HG03342 (cell line): ENCODE data around the gene THSD7B.
"Not testable (repeated sequence)": the region's sequence is repeated elsewhere in the genome, so short reads cannot be mapped to it uniquely, and the experiment has no call there.

ENCODE experiments used
- ATAC-seq: cut with Tn5 transposase; IDR thresholded peaks from one replicate; pipeline ENCODE4 v1.9.1; 2021; ENCODE audit warnings: mild to moderate bottlenecking, moderate library complexity; ENCODE audit not compliant: unreplicated experiment

Gene THSD7B, protein sequence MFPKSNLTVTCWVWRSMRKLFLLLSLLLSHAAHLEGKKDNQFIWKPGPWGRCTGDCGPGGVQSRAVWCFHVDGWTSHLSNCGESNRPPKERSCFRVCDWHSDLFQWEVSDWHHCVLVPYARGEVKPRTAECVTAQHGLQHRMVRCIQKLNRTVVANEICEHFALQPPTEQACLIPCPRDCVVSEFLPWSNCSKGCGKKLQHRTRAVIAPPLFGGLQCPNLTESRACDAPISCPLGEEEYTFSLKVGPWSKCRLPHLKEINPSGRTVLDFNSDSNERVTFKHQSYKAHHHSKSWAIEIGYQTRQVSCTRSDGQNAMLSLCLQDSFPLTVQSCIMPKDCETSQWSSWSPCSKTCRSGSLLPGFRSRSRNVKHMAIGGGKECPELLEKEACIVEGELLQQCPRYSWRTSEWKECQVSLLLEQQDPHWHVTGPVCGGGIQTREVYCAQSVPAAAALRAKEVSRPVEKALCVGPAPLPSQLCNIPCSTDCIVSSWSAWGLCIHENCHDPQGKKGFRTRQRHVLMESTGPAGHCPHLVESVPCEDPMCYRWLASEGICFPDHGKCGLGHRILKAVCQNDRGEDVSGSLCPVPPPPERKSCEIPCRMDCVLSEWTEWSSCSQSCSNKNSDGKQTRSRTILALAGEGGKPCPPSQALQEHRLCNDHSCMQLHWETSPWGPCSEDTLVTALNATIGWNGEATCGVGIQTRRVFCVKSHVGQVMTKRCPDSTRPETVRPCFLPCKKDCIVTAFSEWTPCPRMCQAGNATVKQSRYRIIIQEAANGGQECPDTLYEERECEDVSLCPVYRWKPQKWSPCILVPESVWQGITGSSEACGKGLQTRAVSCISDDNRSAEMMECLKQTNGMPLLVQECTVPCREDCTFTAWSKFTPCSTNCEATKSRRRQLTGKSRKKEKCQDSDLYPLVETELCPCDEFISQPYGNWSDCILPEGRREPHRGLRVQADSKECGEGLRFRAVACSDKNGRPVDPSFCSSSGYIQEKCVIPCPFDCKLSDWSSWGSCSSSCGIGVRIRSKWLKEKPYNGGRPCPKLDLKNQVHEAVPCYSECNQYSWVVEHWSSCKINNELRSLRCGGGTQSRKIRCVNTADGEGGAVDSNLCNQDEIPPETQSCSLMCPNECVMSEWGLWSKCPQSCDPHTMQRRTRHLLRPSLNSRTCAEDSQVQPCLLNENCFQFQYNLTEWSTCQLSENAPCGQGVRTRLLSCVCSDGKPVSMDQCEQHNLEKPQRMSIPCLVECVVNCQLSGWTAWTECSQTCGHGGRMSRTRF (N-terminal part only)

DNA sequence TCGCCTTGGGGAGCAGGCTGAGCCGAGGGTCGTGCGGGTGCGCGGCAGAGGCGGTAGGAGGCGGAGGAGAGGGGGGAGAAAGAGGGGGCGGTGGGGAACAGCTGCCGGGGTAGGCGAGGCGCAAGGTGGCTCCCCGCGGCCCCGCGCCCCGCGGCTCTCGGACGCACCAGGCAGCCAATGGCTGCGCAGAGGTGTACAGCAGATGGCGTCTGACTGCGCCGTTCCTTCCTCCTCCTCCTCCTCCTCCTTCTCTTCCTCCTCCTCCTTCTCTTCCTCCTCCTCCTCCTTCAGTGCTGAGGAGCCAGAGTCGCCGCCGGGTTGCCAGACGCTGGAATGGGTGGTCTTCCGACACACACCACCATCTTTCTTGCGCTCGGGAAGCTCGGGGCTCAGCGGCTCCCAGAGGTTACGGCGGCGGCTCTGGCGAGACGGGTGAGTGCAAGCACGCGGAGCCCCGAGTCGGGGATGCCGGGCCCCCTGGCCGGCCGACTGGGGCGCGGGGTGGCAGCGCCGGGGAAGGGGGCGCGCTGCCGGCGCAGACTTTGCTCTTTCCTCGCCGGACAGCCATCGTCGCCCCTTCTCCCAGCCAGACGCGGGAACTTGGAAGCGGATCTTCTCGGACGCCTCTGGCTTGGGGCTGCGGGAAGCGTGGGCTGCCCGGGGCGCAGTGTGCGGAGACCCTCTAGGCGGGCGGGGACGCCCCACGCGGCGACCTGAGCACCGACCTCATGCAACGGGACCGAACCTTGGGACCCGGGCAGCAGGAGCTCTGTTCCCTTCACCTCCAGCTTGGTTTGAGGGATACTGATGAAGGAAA lies at the start of gene THSD7B:
TSS of gene THSD7B (plus strand) at position 290 of the 817 bp plus-strand sequence. CDS start 116,634 bp downstream, outside the sequence.
- ATAC-seq, result no peak

DNA sequence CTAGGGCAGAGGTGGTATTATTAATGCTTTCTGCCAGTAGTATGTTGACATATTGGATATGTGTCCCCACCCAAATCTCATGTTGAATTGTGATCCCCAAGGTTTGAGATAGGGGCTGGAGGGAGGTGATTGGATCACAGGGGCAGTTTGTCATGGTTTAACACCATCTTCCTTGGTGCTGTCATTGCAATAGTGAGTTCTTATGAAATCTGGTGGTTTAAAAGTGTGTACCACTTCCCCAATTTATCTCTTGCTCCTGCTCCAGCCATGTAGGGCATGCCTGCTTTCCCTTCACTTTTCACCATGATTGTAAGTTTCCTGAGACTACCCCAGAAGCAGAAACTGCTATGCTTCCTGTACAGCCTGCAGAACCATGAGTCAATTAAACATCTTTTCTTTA lies 47.1 kb upstream of the THSD7B start:
- ATAC-seq, result no peak

DNA sequence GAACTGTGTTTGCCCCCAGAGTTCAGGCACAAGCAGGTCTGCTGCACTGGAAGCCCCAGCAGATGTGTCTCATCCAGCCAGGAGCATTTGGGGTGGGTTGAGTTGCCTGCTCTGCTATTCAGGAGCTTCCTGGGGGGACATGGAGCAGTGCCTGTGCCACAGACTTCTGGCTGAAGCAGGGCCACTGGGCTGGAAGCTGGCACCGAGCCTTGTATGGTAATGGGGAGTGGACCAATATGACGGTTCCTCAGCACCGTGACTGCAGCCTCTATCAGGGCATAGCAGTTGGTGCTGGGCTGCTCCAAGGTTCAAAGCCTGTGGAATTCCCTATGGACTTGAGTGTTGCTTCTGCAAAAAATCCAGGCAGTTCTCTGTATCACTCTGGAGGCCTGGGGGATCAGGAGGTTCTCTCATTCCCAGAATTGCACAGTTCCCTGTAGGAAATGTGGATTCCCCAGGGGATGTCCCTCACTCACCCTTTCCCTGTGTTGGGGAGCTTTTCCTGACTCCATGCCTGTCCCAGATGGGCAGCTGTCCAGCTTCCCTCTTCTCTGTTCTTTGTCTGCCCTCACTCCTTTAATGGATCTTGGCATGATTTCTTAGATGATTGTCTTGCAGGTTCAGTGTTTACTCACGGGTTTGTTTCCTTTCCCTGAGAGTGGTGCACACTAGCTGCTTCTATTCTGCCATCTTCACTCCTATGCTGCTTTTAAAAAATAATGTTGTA lies 37.2 kb upstream of the THSD7B start:
- ATAC-seq, result no peak

DNA sequence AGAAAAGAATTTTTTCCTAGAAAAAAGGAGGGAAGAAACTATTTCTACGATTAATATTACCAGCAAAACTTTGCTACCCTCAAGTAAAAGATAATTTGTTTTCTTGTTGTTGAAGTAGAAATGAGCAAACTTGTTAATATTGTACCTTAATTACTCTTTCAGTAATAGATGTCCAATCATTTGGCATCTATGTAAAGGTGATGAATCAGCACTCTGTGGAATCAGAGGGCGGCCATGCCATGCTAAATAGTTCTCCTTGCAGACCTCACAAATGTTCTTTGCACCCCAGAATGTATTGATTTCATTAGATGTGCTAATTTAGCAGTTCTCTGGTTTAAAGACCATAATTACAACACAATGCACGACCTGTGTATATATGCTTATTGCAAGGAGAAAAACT lies 29.1 kb upstream of the THSD7B start:
- ATAC-seq, result no peak

DNA sequence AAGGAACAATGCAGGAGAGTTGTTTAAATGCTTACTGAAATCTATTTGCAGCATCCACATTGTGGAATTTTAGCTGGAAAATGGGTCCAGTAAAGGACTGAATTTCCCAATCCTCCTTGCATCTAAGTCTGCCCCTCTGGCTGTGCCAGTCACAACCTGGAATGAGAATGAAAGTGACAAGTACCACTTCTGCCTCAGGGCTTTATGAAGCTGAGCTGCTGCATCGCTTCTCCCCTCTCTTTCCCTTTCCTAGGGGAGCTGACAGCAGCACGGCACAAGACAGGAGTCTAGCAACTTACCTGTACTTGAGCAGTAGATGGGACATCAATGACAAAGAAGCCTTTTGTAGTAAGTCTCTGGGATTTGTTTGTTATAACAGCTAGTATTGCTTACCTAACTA lies 27.3 kb upstream of the THSD7B start:
- no peak for ATAC-seq

DNA sequence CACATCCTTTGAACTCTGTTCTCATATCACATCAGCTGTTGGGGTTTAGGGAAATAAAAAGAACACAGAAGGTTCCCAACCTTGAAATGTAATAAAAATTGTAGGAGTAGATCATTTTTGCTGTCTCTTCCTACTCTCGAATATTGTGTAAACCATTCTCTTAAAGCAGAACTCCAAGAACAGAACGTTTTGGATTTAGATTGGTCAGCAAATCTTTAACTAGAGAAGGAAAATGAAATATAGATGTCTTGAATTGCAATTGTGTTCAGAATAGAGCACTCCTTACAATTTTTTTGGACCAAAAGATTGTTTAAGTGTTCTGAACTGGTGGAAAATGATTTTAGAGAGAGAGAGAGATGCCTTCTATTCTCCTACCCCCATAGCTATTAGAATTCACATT lies 23.9 kb upstream of the THSD7B start:
- no peak for ATAC-seq

DNA sequence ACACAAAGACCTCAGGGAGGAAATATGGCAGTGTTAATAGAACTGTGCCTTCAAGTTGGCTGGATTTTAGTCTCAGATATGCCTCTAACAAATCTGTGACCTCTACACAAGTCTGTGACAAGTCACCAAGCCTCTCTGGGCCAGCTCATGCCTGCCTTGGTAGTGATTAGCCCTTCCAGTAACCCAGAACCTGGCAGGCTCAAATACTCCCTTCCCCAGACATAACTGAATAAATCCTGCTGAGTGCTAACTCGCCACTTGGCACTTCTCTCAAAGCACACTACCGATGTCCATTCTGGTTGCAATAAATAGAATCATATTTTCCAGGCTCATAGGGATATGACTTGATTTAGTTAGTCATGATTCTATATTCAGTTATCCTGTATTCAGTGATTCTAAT lies 15.3 kb upstream of the THSD7B start:
- ATAC-seq, result no peak

DNA sequence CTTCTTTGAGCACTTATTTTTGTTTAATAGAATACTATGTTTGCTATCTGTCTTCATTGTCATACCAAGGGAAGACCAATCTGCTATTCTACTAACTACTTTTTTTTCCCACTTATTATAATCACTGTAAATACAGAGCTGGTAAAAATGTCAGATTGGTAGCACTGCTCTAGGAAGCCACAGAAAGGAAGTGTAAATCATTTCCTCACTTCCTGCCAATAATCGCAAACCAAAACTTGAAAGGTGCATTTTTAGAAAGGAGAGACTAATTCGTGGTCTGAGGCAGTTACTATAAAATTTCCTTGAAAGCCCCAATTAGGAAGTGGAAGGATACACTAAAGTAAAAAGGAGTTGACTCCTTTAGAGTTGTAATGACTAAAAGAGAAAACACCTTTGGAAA lies 13.9 kb upstream of the THSD7B start:
- no peak for ATAC-seq

DNA sequence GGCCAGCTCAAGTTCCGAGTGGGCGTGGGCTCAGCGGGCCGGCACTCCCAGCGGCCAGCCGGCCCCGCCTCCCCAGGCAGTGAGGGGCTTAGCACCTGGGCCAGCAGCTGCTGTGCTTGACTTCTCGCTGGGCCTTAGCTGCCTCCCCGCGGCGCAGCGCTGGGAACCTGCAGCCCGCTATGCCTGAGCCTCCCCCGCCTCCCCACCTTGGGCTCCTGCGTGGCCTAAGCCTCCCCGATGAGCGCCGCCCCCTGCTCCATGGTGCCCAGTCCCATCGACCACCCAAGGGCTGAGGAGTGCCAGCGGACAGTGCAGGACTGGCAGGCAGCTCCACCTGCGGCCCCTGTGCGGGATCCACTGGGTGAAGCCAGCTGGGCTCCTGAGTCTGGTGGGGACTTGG lies 6.8 kb upstream of the THSD7B start:
- not testable (repeated sequence) for ATAC-seq

DNA sequence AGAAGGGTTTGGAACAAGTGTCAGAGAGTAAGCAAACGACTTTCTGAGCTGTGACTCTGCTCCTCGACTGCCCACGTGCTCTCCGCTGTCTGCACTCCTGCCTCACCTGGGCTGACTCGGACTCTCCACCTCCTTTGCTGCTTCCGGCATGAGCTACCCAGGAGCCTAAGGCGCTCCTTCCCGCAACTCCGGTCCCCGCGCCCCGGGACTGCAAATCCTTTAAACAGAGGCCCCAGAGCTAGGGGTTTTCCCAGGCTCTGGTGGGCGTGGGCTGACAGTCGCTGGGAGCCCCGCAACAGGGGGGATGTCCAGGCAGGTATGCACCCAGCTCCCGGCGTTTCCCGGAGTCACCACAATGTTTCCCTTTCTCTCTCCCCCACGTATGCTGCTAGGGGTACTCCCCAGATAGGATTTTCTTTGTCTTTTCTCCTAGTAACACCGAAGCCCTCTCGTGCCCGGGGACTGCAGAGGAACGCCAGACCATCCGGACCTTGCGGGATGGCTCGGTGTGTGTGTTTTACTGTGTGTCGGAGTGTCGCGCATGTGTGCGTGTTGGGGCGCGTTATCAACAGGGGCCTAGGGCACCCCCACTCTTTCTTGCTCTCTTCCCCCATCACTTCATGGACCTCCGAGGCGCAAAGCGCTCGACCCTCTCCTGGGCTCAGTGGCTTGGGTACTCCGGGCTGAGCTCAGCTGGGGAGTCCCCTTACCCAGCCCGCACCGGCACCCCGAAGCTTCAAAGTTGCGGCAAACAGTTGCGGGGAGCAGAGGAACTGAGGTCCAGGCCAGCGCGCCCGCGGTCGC lies 691 bp upstream of the THSD7B start:
- ATAC-seq, result no peak

DNA sequence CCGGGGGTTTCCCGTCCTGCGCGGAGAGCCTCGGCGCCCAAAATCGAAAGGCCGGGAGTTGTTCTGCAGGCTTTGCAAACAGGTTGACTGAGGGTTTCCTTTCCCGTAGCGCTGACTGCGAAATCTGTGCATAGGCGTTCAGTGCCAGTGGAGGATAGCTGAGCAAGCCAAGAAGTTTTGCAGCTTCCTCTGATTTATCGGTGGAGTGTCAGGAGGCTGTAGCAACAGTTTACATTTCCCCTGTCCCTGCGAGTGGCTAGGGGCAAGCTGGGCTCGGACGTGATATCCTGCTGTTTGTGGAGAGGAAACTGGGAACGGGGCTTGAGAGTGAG lies 694 bp downstream of the THSD7B start:
- no peak for ATAC-seq

DNA sequence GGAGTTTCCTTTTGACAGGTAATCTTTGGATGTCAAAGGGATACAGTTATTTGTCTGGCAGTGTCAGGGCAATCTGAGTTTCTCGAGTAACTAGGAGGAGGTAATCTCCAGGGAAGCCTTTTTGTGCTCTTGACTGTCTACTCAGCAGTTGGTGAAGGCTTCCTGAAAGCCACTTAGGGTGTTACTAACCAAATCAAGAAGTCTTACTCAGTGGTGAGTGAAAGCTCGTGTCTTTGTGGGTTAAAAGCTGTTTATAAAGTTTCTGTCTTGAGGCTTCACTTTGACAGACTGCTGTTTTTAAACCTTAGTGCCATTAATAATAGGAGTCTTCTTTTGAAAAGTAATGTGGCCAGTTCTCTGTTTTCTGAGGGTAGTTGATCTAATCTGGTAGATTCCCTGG lies 1.7 kb downstream of the THSD7B start:
- no peak for ATAC-seq

DNA sequence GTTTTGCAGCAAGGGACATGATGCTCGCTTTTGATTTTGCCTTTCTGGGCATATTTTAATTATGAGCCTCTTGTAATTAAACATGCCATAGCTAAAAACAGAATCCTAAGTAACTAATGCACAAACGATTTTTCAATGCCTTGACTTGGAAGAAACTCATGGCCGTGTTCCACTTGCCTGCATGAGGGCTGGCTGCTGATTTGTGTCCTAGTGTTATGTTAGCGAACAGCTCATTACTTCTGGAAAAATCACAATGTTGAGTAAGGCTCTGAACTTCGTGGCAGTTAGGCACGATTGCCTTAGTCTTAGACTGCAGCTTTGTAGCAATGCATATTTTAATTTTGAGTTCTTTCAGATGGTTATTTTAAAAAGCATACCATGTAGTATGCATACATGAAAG lies 4.5 kb downstream of the THSD7B start:
- ATAC-seq, result no peak

DNA sequence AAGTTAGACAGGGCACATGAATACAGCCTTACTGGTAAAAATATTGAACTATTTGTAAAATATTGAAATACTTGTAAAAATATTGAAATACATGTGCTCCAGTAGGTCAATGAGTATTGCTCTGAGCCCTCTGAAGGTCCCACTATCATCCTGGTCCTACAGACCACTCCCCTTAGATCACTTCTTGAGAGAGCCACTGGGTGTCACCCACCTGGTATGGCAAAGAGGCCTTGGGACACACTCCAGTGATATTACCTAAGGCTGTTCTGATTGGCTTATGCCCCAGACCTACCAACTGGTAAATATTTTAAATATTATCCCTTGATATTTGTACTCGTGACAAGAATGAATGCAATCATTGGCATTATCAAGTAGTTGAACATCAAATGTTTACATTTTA lies 5.0 kb downstream of the THSD7B start:
- no peak for ATAC-seq

DNA sequence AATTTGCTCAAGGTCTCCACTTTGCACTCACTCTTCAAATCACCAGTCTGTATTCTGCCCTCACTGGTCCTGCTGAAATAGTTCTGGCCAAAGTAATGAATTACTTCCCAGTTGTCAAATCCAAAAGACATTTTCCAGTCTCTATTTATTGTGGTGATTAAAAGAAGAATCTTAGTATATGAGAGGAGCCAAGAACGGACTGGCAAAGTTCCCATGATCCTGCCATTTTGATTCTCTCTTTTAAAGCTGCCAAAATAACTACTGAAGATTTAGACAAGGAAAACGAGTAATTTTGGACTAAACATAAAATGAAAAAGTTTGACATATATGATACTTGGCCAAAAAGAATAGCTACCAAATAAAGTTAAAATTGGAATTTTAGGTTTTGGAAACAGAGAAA lies 12.0 kb downstream of the THSD7B start:
- ATAC-seq, result no peak

DNA sequence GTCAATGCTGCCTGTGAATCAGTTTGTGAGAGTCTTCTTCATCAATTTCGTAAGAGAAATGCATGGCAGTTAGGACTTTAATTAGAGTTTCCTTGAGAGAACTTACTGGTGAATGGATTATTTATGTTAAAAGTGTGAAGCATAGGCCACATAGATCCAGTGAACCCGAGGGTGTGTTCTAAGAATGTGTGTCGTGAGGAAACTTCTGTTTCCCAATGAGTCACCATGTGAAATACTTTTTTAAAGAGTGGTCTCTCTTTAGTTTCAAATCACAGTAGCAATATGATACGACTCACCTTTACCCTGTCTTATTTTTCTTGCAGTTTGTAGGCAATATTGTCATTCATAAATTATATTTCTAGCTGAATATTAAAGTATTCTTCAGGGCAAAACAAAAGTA lies 18.5 kb downstream of the THSD7B start:
- ATAC-seq, result no peak

DNA sequence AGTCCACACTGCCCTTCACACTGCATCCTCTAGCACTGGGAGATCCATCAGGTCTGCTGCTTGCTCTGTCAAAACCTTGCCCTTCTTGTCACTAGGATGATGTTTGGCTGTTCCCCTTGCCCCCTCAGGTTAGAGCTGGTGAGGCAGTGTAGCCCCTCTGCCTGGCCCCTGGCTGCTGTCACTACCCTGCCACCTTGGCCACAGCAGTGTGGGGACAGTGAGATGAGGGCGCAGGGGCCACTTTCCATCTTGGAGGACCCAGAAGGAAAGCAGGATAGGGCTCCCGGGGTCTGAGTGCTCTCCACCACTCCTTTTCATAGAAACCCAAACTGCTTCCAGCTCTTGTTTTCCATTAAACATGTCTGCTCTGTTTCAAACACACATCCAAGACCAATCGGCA lies 19.9 kb downstream of the THSD7B start:
- no peak for ATAC-seq

DNA sequence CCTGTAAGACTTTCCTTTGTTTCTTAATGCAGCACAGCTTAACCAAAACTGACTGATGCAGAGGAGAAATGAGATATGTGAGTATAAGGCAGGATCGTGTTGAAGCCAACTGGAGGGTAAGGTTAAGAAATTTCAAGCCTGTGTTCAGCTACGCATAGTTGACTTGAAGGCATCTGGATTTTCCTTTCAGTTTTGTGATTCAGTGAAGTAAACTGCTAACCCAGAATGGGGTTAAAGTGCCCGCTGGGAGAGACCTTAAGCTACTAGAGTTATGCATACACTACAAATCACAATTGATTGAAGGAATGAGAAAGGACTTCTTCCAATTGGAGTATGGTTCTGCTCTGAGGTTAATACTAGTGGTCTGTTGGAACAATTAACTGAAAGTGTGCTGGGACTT lies 22.6 kb downstream of the THSD7B start:
- ATAC-seq, result no peak

DNA sequence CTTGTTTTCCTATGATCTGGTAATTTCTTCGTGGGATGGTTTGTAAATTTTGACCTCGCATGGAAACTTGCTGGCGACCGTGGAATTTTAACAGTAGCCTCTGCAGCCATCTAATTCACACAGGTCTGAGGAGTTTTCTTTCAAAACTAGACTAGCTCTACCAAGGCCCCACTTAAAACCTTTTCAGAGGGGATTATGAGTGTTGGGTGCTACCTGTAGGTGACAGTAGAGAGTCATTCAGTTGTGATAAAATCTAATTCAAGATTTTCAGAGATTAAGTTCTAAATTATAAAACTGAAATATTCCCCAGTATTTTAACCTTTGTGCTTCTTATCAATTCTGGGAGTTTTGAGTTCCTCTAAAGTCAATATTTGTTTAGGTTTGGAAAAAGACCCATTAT lies 31.0 kb downstream of the THSD7B start:
- ATAC-seq, result no peak
